ENCODE data around the gene EMP1.

EMP1 gene

DNA sequence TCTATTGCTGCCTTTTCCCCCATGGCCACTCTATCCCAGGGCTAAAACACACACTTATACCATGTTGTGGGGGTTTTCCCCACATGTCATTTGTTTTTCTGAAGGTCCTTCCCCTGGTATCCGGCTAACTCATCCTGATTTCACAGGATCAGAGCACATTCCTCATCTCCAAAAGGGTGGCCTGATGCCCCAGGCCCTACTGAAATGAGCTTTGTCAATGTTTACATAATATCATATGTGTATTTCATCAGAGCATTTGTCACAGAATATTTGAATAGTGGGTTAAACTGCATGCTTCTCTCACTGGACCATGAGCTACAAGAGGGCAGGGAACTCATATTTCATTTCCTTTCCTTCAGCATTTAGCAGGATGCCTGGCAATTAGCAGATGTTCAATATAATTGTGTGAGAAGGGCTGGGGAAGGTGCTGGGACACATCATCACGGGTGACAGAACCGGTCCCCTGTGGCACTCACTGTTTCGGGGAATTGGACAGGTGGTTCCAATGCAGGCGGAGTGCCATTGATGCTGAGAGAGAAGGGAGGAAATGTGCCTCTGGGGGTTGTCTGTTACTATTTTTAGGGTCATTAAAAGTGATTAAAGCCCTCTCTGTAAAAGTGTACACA lies 26.8 kb downstream of the EMP1 start:
- DNase-seq (ENCODE audit: low read depth) = peak; percentile 88

GRCh38 chr12:13223941-13224340 lies 27.4 kb downstream of the EMP1 start:
- DNase-seq (ENCODE audit: low read depth) = peak; percentile 64

GRCh38 chr12:13227191-13227590 lies 30.7 kb downstream of the EMP1 start:
- DNase-seq (ENCODE audit: low read depth) = no peak

DNA sequence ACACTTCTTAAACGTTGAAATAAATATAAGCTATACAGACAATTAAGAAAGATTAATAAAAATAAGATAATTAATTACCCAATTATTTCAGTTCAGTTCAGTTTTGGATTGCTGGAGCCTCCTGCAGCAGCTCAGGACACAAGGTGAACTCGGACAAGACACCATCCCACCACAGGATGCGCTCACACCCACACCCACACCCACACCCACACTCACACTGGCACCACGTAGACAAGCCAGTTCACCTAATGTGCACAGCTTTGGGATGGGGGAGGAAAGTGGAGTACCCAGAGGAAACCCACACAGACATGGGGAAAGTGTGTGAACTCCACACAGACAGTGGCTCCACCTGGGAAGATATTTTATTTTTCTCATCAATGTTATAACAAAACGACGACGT lies 32.1 kb downstream of the EMP1 start:
- no peak for DNase-seq (ENCODE audit: low read depth)

DNA sequence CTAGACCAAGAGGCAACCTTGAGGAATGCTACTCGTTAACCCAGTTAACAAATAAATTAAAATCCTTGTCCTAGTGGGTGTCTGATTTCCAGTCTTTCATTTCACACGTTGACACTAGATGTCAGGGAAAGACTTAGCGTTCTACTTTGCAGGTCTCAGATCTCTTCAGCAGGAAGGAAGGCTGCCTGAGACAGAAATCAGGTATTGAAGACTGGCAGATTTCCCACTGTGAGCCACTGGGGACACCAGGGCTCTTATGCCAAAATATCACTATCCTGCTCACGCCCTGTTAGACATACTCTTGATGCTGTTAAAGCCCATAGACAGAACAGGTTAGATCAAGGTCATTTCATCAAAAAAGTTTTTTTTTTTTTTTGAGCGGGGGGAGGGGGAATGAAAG lies 33.0 kb downstream of the EMP1 start:
- DNase-seq (ENCODE audit: low read depth) = no peak

- no peak for DNase-seq (ENCODE audit: low read depth)
These were observed 34.0 kb downstream of the EMP1 start for GRCh38 chr12:13230500-13230899.

GRCh38 chr12:13233830-13234641 lies 37.5 kb downstream of the EMP1 start:
- DNase-seq (ENCODE audit: low read depth) = no peak

GRCh38 chr12:13238204-13238603 lies 41.7 kb downstream of the EMP1 start:
- DNase-seq (ENCODE audit: low read depth) = no peak

- no peak for DNase-seq (ENCODE audit: low read depth)
These were observed 45.4 kb downstream of the EMP1 start for GRCh38 chr12:13241833-13242488.

DNA sequence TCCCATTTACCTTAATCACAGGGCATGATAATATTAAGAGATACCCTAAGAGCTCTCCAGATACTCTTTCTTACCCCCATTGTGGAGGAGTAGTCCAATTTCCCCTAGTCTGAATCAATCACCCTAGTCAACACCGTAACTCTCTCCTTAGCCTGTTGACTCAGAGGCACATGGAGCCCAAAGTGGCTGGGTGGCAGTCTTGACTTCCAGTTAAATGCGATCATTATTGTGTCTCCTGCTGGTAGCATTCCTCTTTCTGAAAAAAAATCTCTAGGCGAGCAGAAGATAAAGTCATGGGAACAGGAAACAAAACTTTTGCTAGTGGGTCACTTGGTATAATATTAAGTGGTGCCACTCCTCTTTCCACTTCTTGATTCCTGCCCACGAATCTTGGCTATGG lies 46.4 kb downstream of the EMP1 start:
- no peak for DNase-seq (ENCODE audit: low read depth)

- DNase-seq (ENCODE audit: low read depth) = no peak
These were observed 47.1 kb downstream of the EMP1 start for GRCh38 chr12:13243516-13244070.

GRCh38 chr12:13247596-13247995 lies 51.1 kb downstream of the EMP1 start:
- DNase-seq (ENCODE audit: low read depth) = no peak

- no peak for DNase-seq (ENCODE audit: low read depth)
These were observed 52.4 kb downstream of the EMP1 start for GRCh38 chr12:13248964-13249363.

DNA sequence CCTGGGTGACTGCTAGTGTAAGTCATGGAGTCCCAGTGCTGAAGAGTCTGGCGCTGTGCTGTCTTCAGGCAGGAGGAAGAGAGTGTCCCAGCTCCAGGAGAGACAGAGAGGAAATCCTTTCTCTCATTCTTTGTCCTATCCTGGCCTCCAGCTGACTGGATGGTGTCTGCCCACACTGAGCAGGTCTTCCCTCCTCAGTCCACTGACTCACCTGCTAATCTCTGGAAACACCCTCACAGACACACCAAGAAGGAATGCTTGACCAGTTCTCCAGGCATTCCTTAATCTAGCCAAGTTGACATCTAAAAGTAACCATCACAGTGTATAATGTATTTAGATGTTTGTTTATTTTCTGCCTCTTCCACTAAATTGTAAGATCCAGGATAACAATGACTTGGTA lies 53.9 kb downstream of the EMP1 start:
- peak; percentile 28 for DNase-seq (ENCODE audit: low read depth)

DNA sequence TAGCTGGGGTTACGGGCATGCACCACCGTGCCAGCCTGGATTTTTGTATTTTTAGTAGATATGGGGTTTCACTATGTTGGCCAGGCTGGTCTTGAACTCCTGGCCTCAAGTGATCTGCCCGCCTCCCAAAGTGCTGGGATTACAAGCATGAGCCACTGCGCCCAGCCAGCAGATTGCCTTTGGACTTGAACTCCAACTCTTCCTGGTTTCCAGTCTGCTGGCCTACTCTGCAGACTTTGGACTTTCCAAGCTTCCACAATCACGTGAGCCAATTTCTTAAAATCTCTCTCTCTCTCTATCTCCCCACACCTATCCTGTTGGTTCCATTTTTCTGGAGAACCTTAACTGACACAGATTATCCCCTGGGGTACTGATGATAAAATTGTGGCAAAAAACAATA lies 55.0 kb downstream of the EMP1 start:
- DNase-seq (ENCODE audit: low read depth) = no peak

DNA sequence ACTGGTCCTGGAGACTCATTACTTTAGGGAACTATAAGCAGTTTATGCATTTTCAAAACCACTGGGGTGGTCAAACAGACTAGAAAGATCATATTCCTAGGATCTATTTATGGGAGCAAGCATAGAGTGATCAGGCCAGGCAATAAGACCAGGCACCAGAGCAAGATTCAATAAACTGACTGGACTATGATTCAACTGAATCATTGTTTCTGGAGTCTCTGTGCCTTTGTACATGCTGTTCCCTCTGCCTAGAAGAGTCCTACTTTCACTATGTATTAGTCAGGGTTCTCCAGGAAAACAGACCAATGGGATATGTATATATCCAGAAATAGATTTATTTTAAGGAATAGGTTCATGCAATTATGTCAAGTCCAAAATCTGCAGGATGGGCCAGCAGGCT lies 55.5 kb downstream of the EMP1 start:
- DNase-seq (ENCODE audit: low read depth) = no peak

DNA sequence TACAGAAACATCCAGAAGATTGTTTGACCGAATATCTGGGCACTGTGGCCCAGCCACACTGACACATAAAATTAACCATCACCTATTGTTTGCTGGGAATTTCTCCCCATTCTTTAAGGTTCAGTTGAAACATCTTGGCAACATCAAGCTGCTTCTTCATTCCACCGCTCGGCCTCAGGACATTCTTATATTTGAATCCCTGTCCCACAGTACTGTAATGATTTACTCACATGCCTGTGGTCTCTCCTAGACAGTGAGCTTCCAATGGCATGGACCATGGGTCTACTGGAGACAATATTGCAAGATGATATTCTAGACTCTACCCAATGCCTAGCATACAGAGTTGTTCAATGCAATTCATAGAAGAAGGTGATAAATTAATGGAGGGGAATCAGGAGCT lies 56.1 kb downstream of the EMP1 start:
- no peak for DNase-seq (ENCODE audit: low read depth)

DNA sequence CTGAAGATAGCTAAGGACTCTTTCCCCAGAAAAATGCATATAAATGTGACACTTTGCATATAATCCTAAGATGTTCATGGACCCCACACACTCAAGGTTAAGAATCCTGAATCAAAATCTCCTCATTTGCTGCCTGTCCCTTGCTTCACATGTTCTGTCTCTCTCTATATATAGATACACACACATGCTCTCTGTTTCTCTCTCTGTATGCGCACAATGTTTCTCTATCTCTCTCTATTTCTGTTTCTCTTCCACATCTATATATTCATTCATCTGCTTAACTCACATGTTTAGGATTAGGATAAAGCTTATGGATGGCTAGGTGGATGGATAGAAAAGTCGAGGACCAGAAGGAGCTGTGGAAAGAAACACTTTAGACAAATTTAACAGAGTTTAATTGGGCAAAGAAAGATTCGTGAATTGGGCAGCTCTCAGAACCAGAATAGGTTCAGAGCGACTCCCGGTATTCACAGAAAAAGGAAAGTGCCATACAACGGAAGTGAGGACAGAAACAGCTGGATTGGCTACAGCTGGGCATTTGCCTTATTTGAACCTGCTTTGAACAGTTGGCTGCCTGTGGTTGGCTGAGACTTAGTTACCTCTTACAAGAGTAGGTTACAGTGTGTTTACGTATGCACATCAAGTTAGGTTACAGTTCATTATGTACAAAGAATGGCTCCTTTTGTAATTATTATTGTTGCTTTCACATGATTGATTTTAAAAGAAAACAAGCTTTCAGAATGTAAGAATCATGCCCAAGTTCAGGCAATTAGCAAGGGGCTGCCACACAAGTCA lies 57.6 kb downstream of the EMP1 start:
- no peak for DNase-seq (ENCODE audit: low read depth)

DNA sequence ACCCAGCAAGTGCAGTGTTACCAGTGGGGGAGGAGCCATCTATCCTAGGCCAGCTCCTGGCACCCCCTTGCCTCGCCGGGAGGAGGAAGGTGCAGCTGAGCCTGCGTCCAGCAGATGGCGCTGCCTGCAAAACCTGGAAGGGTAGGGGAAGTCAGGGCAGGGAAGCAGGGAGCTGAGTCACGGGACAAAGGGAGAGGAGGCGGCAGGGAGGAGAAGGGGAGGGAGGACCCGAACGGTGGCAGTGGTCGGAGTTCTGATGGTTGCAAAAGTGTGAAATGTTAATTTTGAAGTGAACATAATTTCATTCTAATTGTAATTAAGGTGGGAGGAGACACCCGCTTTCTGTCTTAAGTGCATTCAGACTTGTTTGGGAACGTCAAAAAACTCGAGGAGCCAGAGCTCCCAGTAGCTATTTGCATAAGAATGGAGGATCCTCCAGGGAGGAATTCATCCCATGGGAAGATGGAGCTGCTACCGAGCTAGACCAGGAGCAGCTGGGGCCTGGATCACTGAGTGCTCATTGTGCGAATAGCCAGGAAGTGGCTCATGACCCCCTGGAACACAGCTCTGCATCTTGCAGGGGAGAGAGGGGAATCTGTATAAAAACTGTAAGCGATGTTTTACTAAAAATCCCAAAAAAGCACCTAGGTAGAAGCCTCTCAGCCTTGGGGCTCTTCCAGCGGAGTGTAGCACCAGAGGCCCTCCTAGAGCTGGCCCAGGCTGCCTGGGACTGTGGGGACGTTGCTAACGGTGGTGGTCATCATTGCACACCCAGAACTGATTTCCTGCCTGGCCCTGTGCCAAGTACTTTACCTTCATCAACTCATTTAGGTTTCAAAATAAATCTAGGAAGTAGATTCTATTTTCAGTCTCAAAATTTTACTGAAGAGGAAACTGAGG lies 59.5 kb downstream of the EMP1 start:
- peak; percentile 57 for DNase-seq (ENCODE audit: low read depth)

GRCh38 chr12:13256692-13257045 lies 60.1 kb downstream of the EMP1 start:
- no peak for DNase-seq (ENCODE audit: low read depth)

- no peak for DNase-seq (ENCODE audit: low read depth)
These were observed 60.9 kb downstream of the EMP1 start for GRCh38 chr12:13257356-13257875.

All from GM04503 (cell line).